Upper lobe of left lung (tissue), 4 donors: ENCODE data around the gene SPOCK3.

Experiments
- EP300 ChIP-seq, 4 donors: sonication (generic); formaldehyde crosslinking; IDR thresholded peaks; one replicate each; pipeline ENCODE4 v1.5.1; 2017; ENCODE audit warnings: antibody characterized with exemption in 4 of 4, control low read depth in 2 of 4
- POLR2A ChIP-seq, 4 donors: fragments of 450-650 bp; IDR thresholded peaks; one replicate each; pipeline ENCODE4 v1.5.1; 2016 to 2017; ENCODE audit warnings: antibody characterized with exemption in 4 of 4, mild to moderate bottlenecking in 2 of 4
- POLR2AphosphoS5 ChIP-seq, 2 donors: sonication (generic); formaldehyde crosslinking; IDR thresholded peaks; one replicate each; pipeline ENCODE4 v1.5.1; 2017; ENCODE audit warnings: antibody characterized with exemption in 2 of 2
- TF ChIP-seq, protein P1 (sequence below), 6 experiments: fragments of 450-650 bp in 4 of 6; fragments of 200-600 bp in 2 of 6; sonication (generic) in 2 of 6; IDR thresholded peaks; one replicate each; pipeline ENCODE4 v1.5.1; 2016 to 2019; ENCODE audit warnings: antibody characterized with exemption in 6 of 6

DNA sequence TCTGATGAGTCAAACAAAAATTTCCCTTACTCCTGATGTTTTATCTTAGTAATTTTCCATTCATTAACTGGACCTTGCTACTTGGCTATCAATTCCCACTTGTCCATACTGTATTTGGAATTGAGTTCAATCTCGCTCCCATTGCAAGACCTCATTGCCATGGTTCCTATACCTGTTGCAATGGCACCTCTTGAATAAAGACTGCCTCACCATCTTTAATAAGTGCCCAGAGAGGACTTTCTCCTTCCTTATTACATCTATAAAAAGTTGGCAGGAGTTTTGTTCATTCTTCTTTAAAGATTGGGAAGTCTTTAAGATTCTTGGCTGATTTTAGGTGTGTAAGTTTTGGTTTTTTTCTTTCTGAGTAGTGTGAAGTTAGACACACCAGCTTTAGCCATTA lies 397.4 kb downstream of the SPOCK3 start:
- no peak for TF ChIP-seq POLR2AphosphoS5 (IDR thresholded peaks at IDR 0.05)
- no peak for TF ChIP-seq POLR2A (IDR thresholded peaks at IDR 0.05)
- TF ChIP-seq, protein P1, sequence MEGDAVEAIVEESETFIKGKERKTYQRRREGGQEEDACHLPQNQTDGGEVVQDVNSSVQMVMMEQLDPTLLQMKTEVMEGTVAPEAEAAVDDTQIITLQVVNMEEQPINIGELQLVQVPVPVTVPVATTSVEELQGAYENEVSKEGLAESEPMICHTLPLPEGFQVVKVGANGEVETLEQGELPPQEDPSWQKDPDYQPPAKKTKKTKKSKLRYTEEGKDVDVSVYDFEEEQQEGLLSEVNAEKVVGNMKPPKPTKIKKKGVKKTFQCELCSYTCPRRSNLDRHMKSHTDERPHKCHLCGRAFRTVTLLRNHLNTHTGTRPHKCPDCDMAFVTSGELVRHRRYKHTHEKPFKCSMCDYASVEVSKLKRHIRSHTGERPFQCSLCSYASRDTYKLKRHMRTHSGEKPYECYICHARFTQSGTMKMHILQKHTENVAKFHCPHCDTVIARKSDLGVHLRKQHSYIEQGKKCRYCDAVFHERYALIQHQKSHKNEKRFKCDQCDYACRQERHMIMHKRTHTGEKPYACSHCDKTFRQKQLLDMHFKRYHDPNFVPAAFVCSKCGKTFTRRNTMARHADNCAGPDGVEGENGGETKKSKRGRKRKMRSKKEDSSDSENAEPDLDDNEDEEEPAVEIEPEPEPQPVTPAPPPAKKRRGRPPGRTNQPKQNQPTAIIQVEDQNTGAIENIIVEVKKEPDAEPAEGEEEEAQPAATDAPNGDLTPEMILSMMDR (IDR thresholded peaks at IDR 0.05): no peak
- no peak for TF ChIP-seq EP300 (IDR thresholded peaks at IDR 0.05)
